Adrenal gland (tissue), 12 donors: ENCODE results near the gene CISD1. TPM values are rescaled to one million over a fixed set of nuclear protein-coding genes. Genes with fewer than 3 reads are reported as not detected.

Experiments used
- DNase-seq, 7 donors: peaks; one replicate each; pipeline ENCODE4 v3.0.0-alpha.2; 2019 to 2020
- H3K27ac ChIP-seq, 5 donors: fragments of 200-600 bp; sonication (generic) in 4 of 5; 1 replicate in 3 of 5; 2 replicates in 2 of 5; pipeline versions ENCODE4 v1.5.1 to v1.8.0; 2016 to 2020; ENCODE audit warnings: mild to moderate bottlenecking in 1 of 5
- H3K27me3 ChIP-seq: fragments of 200-600 bp; 2 replicates; pipeline ENCODE4 v1.8.0; 2021
- H3K36me3 ChIP-seq, 2 donors: fragments of 200-600 bp; replicated peaks in 1 of 2; 1 replicate in 1 of 2; 2 replicates in 1 of 2; pipeline versions ENCODE4 v1.5.1 to v1.8.0; 2018 to 2022
- H3K4me1 ChIP-seq, 2 donors: fragments of 200-600 bp; replicated peaks in 1 of 2; 1 replicate in 1 of 2; 2 replicates in 1 of 2; pipeline versions ENCODE4 v1.5.1 to v1.8.0; 2018 to 2021
- H3K4me3 ChIP-seq, 4 donors: fragments of 200-600 bp; sonication (generic) in 3 of 4; one replicate each; pipeline ENCODE4 v1.5.1; 2016 to 2018
- H3K9me3 ChIP-seq, 3 donors: fragments of 200-600 bp; sonication (generic) in 1 of 3; replicated peaks in 1 of 3; 1 replicate in 2 of 3; 2 replicates in 1 of 3; pipeline versions ENCODE4 v1.5.1 to v1.8.0; 2016 to 2021
- CTCF ChIP-seq, 6 experiments: fragments of 450-650 bp in 4 of 6; fragments of 200-600 bp in 2 of 6; sonication (generic) in 1 of 6; IDR thresholded peaks; 1 replicate in 5 of 6; 2 replicates in 1 of 6; pipeline versions ENCODE4 v1.5.1 to v1.8.0; 2016 to 2021; ENCODE audit warnings: antibody characterized with exemption in 6 of 6, mild to moderate bottlenecking in 2 of 6, moderate library complexity in 1 of 6
- POLR2A ChIP-seq, 2 donors: fragments of 450-650 bp; IDR thresholded peaks; one replicate each; pipeline ENCODE4 v1.6.1; 2017; ENCODE audit warnings: antibody characterized with exemption in 2 of 2, mild to moderate bottlenecking in 2 of 2, moderate library complexity in 1 of 2
- WGBS, 4 donors: extraction: QIAGEN DNeasy Blood & Tissue Kit in 2 of 4; methylation state at CpG; one replicate each; pipeline versions ENCODE4 v1.1.5 to v1.1.7; 2013 to 2017; 5-methylcytosine and 5-hydroxymethylcytosine counted together
- intact Hi-C, 2 donors: fragments of 100-400 bp; cut with DNase I; formaldehyde crosslinking; loops; one replicate each; pipeline versions ENCODE4 v1.14.1 to v1.15.0; 2022 to 2023
- polyA plus RNA-seq, 3 donors: library from polyadenylated mRNA; stranded (reverse); fragments of 200-250 nt in 2 of 3; fragments of 350-450 nt in 1 of 3; fragmentation: Illumina TruSeq in 1 of 3; extraction: RNeasy Lipid Tissue Mini Kit (QIAGEN cat#74804) in 1 of 3; gene quantifications; one replicate each; pipeline ENCODE4 v1.2.3, GENCODE V29; 2013 to 2014
- total RNA-seq, 9 donors: library from RNA; depleted of rRNA in 4 of 9; stranded (reverse); fragments of >200 nt in 4 of 9; fragments of 120-200 nt in 1 of 9; fragmentation: NEBNext Ultra II Directional in 1 of 9; extraction: Animal tissue kit (Norgen Biotek cat#: 25700) in 1 of 9; gene quantifications; one replicate each; pipeline versions ENCODE4 v1.1.0 to v1.2.4, GENCODE V29; 2013 to 2023
- donor health status: healthy with polysubstance abuse.
- donor health status: Bipolar disorder and iron deficiency.
- donor health status: DM: yes; HTN: yes; CAD: no.
- donor health status: DM: no; HTN: no; CAD: no.
- donor health status: DM: no; HTN: no; CAD: no.
- donor health status: DM: yes; HTN: yes; CAD: no.

The CISD1 gene
- total and polyA plus RNA-seq, 12 donors, result 10.5 to 156 (median 40.4) TPM

- no peak for TF ChIP-seq CTCF (IDR thresholded peaks at IDR 0.05)
- TF ChIP-seq POLR2A (IDR thresholded peaks at IDR 0.05), result no peak
- WGBS, 4 donors, result 80 to 91% (median 85%) methylated on average over 7 of the region's 7 CpGs
- Histone ChIP-seq H3K27ac (no peak overlapping the region), H3K4me3 (no peak overlapping the region), H3K36me3 (no peaks in the 10 kb centered on the region), H3K9me3 (no peaks in the 10 kb centered on the region), H3K27me3 (no peaks in the 10 kb centered on the region), H3K4me1 (peaks cover 0 to 37% of the 10 kb centered on the region in 2 donors)
- intact Hi-C loops, result no loop called here
- no peak for DNase-seq
Observed at GRCh38 chr10:58278274-58278961, 9.5 kb downstream of the CISD1 start.

- peaks cover 0 to 32% of the 10 kb centered on the region in 2 donors for H3K4me1 ChIP-seq
- intact Hi-C loops, result no loop called here
- no peak for DNase-seq
- no peak overlapping the region for H3K4me3 ChIP-seq
- 72 to 75% (median 73%) methylated on average over 1 of the region's 1 CpG for WGBS, 4 donors
- no peaks in the 10 kb centered on the region for H3K9me3 ChIP-seq
- TF ChIP-seq POLR2A (IDR thresholded peaks at IDR 0.05) (no peak), CTCF (IDR thresholded peaks at IDR 0.05) (no peak)
- no peaks in the 10 kb centered on the region for H3K36me3 ChIP-seq
- H3K27me3 ChIP-seq, result no peaks in the 10 kb centered on the region
- no peak overlapping the region for H3K27ac ChIP-seq
Observed at GRCh38 chr10:58278962-58279307, 10.0 kb downstream of the CISD1 start.

GRCh38 chr10:58280477-58280876 is 11.5 kb downstream of the CISD1 start:
- TF ChIP-seq POLR2A (IDR thresholded peaks at IDR 0.05), result no peak
- no peak for TF ChIP-seq CTCF (IDR thresholded peaks at IDR 0.05)
- intact Hi-C loops, result no loop called here
- no peaks in the 10 kb centered on the region for H3K36me3 ChIP-seq

DNA sequence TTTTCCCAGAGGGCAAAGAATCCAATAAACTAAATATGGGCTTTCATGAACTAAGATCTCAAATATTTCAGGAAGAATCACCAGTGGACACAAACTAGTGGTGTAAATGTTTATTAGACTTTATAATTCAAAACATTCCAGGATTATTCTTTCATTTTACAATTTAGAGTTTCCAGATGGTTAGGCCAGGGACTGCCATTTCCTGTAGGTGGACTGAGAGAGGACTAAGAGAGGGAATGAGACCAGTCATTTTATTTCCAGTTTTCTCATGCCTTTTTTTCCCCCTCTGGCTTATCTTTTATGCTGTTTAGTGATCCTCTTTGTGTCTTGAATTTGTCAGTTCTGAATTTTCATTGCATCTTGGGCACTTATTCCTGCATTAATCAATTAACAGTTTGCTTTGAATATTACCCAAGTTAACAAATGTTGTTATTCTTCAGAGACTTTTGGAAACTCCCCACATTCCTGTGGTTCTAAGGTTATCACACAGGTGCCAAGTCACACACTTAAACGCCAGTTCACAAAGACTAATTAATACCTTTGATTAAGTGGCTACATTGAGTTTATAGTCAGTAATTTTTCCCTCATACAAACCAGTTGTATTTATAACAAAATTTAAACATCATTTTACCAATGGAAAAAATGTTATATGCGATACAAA is 12.3 kb downstream of the CISD1 start:
- TF ChIP-seq CTCF (IDR thresholded peaks at IDR 0.05) (no peak), POLR2A (IDR thresholded peaks at IDR 0.05) (no peak)
- intact Hi-C loops, result no loop called here
- Histone ChIP-seq H3K9me3 (peaks cover 0 to 5% (median 0%) of the 10 kb centered on the region in 3 donors), H3K27me3 (no peaks in the 10 kb centered on the region), H3K36me3 (no peaks in the 10 kb centered on the region), H3K27ac (no peak overlapping the region), H3K4me1 (peaks cover 0 to 11% of the 10 kb centered on the region in 2 donors), H3K4me3 (no peak overlapping the region)
- DNase-seq, result no peak
- 92 to 95% (median 93%) methylated on average over 2 of the region's 2 CpGs for WGBS, 4 donors

More at GRCh38 chr10:58280477-58280876, 11.5 kb downstream of the CISD1 start:
- Histone ChIP-seq H3K9me3 (peaks cover 0 to 5% (median 0%) of the 10 kb centered on the region in 3 donors), H3K4me3 (no peak overlapping the region), H3K4me1 (peaks cover 0 to 18% of the 10 kb centered on the region in 2 donors), H3K27ac (no peak overlapping the region), H3K27me3 (no peaks in the 10 kb centered on the region)
- WGBS, 4 donors, result 76 to 87% (median 82%) methylated on average over 3 of the region's 3 CpGs
- no peak for DNase-seq
